GM12875 (cell line): ENCODE results near the gene BOLL.
"Not testable (repeated sequence)": the region's sequence is repeated elsewhere in the genome, so short reads cannot be mapped to it uniquely, and the experiment has no call there.

ENCODE experiments used
- H3K4me3 ChIP-seq: one replicate; pipeline ENCODE4 v1.5.1; 2011; ENCODE audit warnings: low read depth, low read length, control low read depth
- TF ChIP-seq, protein P1 (sequence below): IDR thresholded peaks from 2 replicates; pipeline ENCODE4 v1.5.1; 2011; ENCODE audit warnings: low read depth, mild to moderate bottlenecking, control low read depth, inconsistent platforms, low read length, moderate library complexity, borderline replicate concordance; ENCODE audit not compliant: insufficient read depth

BOLL gene

DNA sequence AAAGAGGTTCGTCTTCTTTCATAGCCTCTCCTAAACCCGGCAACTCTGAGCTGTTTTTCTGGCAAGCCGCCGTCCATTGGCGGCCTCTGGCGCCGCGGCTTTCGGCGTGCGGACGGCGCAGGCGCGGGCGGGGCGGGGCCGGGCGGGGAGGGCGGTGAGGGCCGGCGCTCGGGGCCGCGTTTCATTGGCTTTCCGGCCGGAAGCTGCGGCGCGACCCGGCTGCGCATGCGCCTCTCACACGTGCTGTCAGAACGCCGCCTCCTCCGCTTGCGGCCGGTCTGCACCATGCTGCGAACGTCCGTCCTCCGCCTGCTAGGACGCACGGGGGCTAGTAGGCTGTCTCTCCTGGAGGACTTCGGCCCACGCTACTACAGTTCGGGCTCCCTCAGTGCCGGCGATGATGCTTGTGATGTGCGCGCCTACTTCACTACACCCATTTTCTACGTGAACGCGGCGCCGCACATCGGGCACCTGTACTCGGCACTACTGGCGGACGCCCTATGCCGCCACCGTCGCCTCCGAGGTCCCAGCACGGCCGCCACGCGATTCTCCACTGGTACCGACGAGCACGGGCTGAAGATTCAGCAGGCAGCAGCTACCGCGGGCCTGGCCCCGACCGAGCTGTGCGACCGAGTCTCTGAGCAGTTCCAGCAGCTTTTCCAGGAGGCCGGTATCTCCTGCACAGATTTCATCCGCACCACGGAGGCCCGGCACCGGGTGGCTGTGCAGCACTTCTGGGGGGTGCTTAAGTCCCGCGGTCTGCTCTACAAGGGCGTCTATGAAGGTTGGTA, 79.8 kb downstream of the BOLL start, which contains the start of gene MARS2:
Gene MARS2 (plus strand): TSS at position 249 of the 791 bp plus-strand sequence. CDS start 37 bp downstream, at position 286.
- TF ChIP-seq, protein P1, sequence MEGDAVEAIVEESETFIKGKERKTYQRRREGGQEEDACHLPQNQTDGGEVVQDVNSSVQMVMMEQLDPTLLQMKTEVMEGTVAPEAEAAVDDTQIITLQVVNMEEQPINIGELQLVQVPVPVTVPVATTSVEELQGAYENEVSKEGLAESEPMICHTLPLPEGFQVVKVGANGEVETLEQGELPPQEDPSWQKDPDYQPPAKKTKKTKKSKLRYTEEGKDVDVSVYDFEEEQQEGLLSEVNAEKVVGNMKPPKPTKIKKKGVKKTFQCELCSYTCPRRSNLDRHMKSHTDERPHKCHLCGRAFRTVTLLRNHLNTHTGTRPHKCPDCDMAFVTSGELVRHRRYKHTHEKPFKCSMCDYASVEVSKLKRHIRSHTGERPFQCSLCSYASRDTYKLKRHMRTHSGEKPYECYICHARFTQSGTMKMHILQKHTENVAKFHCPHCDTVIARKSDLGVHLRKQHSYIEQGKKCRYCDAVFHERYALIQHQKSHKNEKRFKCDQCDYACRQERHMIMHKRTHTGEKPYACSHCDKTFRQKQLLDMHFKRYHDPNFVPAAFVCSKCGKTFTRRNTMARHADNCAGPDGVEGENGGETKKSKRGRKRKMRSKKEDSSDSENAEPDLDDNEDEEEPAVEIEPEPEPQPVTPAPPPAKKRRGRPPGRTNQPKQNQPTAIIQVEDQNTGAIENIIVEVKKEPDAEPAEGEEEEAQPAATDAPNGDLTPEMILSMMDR, result no peak
- H3K4me3 ChIP-seq, result peak within 1 kb of the TSS; percentile 70

DNA sequence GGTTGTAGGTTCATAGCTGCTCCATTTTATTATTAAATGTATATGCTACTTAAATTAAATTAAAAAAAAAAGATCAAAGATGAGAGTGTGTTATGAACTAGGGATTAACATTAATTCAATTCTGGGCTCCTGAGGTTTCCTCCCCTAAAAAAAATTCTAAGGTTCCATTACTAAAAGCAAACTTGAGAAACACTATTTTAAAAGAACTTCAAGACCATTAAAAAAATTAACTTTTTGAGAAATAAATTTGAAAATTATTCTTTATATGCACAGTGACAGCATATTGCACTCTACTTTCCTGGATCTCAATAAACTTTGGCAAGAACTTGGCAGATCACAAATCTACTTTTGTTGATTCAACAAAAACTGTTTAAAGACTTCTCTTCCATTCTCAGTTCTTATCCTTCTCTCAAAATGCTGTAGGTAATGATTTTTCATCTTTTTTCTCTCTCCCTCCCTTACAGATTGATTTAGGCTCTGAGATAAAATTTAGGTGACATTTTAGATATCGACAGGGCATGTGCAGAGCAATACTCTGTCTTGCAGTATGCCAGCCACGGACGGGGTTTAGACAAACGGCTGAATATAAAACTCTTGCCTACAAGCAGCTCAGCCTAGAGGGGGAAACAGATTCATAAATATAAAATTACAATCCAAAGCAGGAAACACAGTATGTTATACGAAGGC, 80.5 kb downstream of the BOLL start:
- TF ChIP-seq, protein P1, result no peak
- H3K4me3 ChIP-seq, result peak overlapping the region; percentile 37

DNA sequence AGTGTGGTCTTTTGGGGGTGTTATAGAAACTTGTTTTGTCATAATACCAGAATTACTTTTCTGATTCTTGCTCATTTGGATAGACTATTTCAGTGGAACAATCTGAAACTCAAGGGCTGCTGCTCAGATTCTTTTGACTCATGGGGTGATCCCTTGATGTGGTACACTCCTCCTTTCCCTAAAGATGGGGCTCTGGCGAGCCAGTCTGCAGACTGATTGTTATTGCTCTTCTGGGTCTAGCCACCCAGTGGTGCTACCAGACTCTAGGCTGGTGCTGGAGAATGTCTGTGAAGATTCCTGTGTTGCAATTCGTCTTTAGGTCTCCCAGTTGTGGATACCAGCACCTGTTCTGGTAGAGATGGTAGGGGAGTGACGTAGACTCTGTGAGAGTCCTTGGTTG, 84.2 kb downstream of the BOLL start:
- no peak overlapping the region for H3K4me3 ChIP-seq
- TF ChIP-seq, protein P1, result no peak

DNA sequence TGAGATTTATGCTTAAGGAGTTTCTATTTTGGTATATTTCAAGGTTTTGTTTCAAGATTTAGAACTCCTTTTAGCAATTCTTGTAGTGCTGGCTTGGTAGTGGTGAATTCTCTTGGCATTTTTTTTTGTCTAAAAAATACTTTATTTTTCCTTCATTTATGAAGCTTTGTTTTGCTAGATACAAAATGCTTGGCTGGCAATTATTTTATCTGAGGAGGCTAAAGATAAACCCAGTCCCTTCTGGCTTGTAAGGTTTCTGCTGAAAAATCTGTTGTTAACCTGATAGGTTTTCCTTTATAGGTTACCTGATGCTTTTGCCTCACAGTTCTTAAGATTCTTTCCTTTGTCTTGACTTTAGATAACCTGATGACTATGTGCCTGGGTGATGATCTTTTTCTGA, 85.4 kb downstream of the BOLL start:
- H3K4me3 ChIP-seq, result not testable (repeated sequence)

DNA sequence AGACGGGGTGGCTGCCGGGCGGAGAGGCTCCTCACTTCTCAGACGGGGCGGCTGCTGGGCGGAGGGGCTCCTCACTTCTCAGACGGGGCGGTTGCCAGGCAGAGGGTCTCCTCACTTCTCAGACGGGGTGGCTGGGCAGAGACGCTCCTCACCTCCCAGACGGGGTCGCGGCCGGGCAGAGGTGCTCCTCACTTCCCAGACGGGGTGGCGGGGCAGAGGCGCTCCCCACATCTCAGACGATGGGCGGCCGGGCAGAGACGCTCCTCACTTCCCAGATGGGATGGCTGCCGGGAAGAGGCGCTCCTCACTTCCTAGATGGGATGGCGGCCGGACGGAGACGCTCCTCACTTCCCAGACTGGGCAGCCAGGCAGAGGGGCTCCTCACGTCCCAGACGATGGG, 88.5 kb downstream of the BOLL start:
- H3K4me3 ChIP-seq, result not testable (repeated sequence)

DNA sequence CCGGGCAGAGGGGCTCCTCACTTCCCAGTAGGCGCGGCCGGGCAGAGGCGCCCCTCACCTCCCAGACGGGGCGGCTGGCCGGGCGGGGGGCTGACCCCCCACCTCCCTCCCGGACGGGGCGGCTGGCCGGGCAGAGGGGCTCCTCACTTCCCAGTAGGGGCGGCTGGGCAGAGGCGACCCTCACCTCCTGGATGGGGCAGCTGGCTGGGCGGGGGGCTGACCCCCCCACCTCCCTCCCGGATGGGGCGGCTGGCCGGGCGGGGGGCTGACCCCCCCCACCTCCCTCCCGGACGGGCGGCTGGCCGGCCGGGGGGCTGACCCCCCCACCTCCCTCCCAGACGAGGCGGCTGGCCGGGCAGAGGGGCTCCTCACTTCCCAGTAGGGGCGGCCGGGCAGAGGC, 89.1 kb downstream of the BOLL start:
- H3K4me3 ChIP-seq, result not testable (repeated sequence)

DNA sequence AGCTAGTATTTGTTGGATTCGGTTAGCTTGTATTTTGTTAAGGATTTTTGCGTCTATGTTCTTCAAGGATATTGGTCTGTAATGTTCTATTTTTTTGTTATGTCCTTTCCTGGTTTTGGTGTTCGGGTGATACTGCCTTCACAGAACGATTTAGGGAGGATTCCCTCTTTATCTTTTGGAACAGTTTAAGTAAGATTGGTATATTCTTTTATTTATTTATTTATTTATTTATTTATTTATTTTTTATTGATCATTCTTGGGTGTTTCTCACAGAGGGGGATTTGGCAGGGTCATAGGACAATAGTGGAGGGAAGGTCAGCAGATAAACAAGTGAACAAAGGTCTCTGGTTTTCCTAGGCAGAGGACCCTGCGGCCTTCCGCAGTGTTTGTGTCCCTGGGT, 89.9 kb downstream of the BOLL start:
- H3K4me3 ChIP-seq, result not testable (repeated sequence)

DNA sequence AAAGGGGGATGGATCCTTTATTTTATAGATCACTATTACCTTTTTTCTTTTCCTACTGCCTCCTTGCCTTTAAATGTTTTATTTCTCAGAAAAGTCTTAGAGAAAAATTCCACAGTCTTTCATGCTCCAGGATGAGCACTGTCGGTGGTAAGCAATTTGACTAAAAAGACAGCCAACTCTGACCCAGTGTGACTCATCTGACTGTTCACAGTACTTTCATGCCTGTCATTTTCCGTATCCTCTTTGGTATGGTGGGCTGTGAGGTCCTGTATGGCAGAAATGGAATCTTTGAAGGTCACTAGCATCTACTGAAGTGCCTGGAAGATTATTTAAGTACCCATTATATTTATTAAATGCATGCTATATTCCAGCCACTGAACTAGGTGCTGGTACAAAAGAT, 107.6 kb downstream of the BOLL start:
- no peak overlapping the region for H3K4me3 ChIP-seq
- TF ChIP-seq, protein P1, result no peak

DNA sequence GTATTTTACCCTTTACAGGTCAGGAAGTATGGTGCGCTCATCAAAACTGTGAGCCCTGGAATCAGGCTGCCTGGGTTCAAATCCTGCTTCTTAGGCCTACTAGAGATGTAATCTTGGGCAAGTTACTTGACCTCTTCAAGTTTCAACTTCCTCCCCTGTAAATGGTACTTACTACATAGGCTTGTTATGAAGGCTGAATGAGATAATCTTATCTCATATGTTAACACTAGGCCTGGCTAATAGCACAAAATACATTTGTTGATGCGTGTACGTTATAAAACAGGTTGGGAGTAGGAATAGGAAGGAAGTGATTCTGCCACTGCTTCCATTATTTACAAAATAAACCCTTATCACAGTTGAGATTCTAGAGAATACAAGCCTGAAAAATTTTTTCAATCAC, 108.1 kb downstream of the BOLL start:
- H3K4me3 ChIP-seq, result no peak overlapping the region
- TF ChIP-seq, protein P1, result no peak
